AG04450 (cell line): ENCODE measurements around the gene SLC2A9. TPM values are rescaled to one million over a fixed set of nuclear protein-coding genes. Genes with fewer than 3 reads are reported as not detected.

ENCODE experiments used
- CTCF ChIA-PET: fragments of 300-600, 350-600 bp; formaldehyde crosslinking; extraction: SDS; loops from one replicate; lab custom pipeline; 2022; ENCODE audit warnings: antibody characterized with exemption, inconsistent platforms; lab: Charles Lee
- POLR2A ChIA-PET: fragments of 350-600 bp; formaldehyde crosslinking; extraction: SDS; loops from one replicate; lab custom pipeline; 2021; ENCODE audit warnings: antibody characterized with exemption, inconsistent platforms; lab: Yijun Ruan, JAX
- DNase-seq: peaks from one replicate; pipeline ENCODE4 v3.0.0-alpha.2; 2011; ENCODE audit warnings: low read depth, low spot score
- H3K27ac ChIP-seq: one replicate; pipeline ENCODE4 v1.5.1; 2012; ENCODE audit warnings: low read depth, low read length, control low read depth
- H3K27me3 ChIP-seq: one replicate; pipeline ENCODE4 v1.6.0; 2012; ENCODE audit warnings: low read length; ENCODE audit not compliant: control insufficient read depth, insufficient read depth
- H3K4me3 ChIP-seq: 2 replicates; pipeline ENCODE4 v1.5.1; 2011; ENCODE audit warnings: mild to moderate bottlenecking, low read depth, low read length, control low read depth
- H3K9me3 ChIP-seq: 2 replicates; pipeline ENCODE4 v1.5.1; 2012; ENCODE audit warnings: low read length; ENCODE audit not compliant: control insufficient read depth, insufficient read depth
- CTCF ChIP-seq: IDR thresholded peaks from 2 replicates; pipeline ENCODE4 v1.5.1; 2011; ENCODE audit warnings: low read depth, low read length, control low read depth, inconsistent platforms
- polyA plus RNA-seq: library from polyadenylated mRNA; depleted of rRNA; stranded (reverse); fragments of >200 nt; gene quantifications from 2 replicates; pipeline ENCODE4 v1.2.3, GENCODE V29; 2011

The SLC2A9 gene
- polyA plus RNA-seq, 1 experiment = 2.4 TPM

GRCh38 chr4:9916346-9916745 lies 105.0 kb downstream of the SLC2A9 start:
- ChIA-PET CTCF (no interaction called here), POLR2A (no interaction called here)
- peaks cover 3% of the 10 kb centered on the region; the same call in 1 of the 2 replicates for H3K9me3 ChIP-seq
- TF ChIP-seq CTCF = no peak
- no peaks in the 10 kb centered on the region for H3K27me3 ChIP-seq
- DNase-seq = no peak
- H3K27ac ChIP-seq = no peak overlapping the region
- H3K4me3 ChIP-seq = no peak overlapping the region

- no peak for TF ChIP-seq CTCF
- Histone ChIP-seq H3K9me3 (no peaks in the 10 kb centered on the region), H3K27me3 (no peaks in the 10 kb centered on the region), H3K27ac (no peak overlapping the region), H3K4me3 (no peak overlapping the region)
- POLR2A ChIA-PET = no interaction called here
- no peak for DNase-seq
- CTCF ChIA-PET = no interaction called here
Observed at GRCh38 chr4:9913846-9914245, 107.5 kb downstream of the SLC2A9 start.

GRCh38 chr4:9906996-9907395 lies 114.3 kb downstream of the SLC2A9 start:
- ChIA-PET CTCF (interaction anchor here (1.5 kb wide), 1 partner anchor 107 kb away, joined by 5 read pairs; no protein-coding TSS in a partner anchor), POLR2A (no interaction called here)

GRCh38 chr4:9904976-9905587 lies 116.2 kb downstream of the SLC2A9 start:
- no peak for DNase-seq
- ChIA-PET POLR2A (no interaction called here), CTCF (interaction anchor here (1.4 kb wide), 1 partner anchor 109 kb away, joined by 4 read pairs; no protein-coding TSS in a partner anchor)
- Histone ChIP-seq H3K9me3 (no peaks in the 10 kb centered on the region), H3K4me3 (no peak overlapping the region), H3K27me3 (no peaks in the 10 kb centered on the region), H3K27ac (no peak overlapping the region)
- no peak for TF ChIP-seq CTCF

More at GRCh38 chr4:9906996-9907395, 114.3 kb downstream of the SLC2A9 start:
- H3K4me3 ChIP-seq = no peak overlapping the region
- no peak for DNase-seq
- no peak for TF ChIP-seq CTCF
- H3K27ac ChIP-seq = no peak overlapping the region
- no peaks in the 10 kb centered on the region for H3K9me3 ChIP-seq
- no peaks in the 10 kb centered on the region for H3K27me3 ChIP-seq

GRCh38 chr4:9903317-9903716 lies 118.0 kb downstream of the SLC2A9 start:
- POLR2A ChIA-PET = no interaction called here
- H3K27ac ChIP-seq = no peak overlapping the region
- no peaks in the 10 kb centered on the region for H3K27me3 ChIP-seq
- no peak for DNase-seq
- H3K9me3 ChIP-seq = no peaks in the 10 kb centered on the region
- CTCF ChIA-PET = no interaction called here
- no peak overlapping the region for H3K4me3 ChIP-seq
- no peak for TF ChIP-seq CTCF
